ENCODE measurements around the gene KHNYN.

KHNYN gene

GRCh38 chr14:24440606-24441399, 11.0 kb downstream of the KHNYN start:
- Histone ChIP-seq H3K9me2 (ENCODE audit: low read depth, low read length) (no peaks in the 10 kb centered on the region), H3K79me2 (ENCODE audit: insufficient read depth, low read length) (0 out of 2 replicates have a peak, but pooled peaks cover 6% of the 10 kb centered on the region), H3F3A (ENCODE audit: insufficient read depth, low read length) (no peaks in the 10 kb centered on the region; the same call in 1 of the 2 replicates), H3K9ac (ENCODE audit: low read length) (peak overlapping the region; percentile 89), H3K4me2 (ENCODE audit: low read length) (peak overlapping the region; percentile 95), H3K4me3 (ENCODE audit: low read depth, low read length, poor library complexity, severe bottlenecking) (peak overlapping the region; percentile 78), H3K36me3 (ENCODE audit: insufficient read depth, low read length) (peaks cover 61% of the 10 kb centered on the region), H3K9me3 (ENCODE audit: low read length) (no peaks in the 10 kb centered on the region), H3K27me3 (ENCODE audit: insufficient read depth, low read length) (no peaks in the 10 kb centered on the region), H4K20me1 (ENCODE audit: insufficient read depth, low read length) (no peaks in the 10 kb centered on the region), H3K4me1 (ENCODE audit: insufficient read depth, low read length, severe bottlenecking) (peaks cover 43% of the 10 kb centered on the region), H2AFZ (ENCODE audit: low read length) (no peak overlapping the region), H3K27ac (ENCODE audit: low read depth, low read length, poor library complexity, severe bottlenecking) (peak overlapping the region; percentile 72)
- TF ChIP-seq, protein P1, sequence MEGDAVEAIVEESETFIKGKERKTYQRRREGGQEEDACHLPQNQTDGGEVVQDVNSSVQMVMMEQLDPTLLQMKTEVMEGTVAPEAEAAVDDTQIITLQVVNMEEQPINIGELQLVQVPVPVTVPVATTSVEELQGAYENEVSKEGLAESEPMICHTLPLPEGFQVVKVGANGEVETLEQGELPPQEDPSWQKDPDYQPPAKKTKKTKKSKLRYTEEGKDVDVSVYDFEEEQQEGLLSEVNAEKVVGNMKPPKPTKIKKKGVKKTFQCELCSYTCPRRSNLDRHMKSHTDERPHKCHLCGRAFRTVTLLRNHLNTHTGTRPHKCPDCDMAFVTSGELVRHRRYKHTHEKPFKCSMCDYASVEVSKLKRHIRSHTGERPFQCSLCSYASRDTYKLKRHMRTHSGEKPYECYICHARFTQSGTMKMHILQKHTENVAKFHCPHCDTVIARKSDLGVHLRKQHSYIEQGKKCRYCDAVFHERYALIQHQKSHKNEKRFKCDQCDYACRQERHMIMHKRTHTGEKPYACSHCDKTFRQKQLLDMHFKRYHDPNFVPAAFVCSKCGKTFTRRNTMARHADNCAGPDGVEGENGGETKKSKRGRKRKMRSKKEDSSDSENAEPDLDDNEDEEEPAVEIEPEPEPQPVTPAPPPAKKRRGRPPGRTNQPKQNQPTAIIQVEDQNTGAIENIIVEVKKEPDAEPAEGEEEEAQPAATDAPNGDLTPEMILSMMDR (IDR thresholded peaks at IDR 0.05; ENCODE audit: low read length), result no peak
- TF ChIP-seq EZH2 (IDR thresholded peaks at IDR 0.05; ENCODE audit: borderline replicate concordance, low read length), result no peak

DNA sequence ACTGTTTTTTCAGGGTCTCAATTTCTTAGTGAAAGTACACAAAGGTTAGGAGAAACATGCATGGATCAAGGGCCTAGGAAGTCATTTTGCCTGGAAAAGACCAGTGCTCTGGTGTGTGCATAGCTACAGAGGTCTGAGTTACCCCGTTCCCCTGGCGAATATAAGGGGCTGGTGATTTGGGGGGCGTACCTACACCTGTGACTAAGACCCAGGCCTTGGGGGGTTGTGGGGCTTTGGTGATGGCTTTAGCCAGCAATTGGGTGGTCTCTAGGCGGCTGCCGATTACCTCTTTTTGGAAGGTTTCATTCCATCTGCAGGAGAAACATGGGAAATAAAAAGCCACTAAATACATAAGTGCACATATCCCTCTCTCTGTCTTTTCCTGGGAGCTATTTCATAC, 11.7 kb downstream of the KHNYN start:
- Histone ChIP-seq H3K4me3 (ENCODE audit: low read depth, low read length, poor library complexity, severe bottlenecking) (peak overlapping the region; percentile 78), H3K9me2 (ENCODE audit: low read depth, low read length) (no peaks in the 10 kb centered on the region), H3K4me2 (ENCODE audit: low read length) (peak overlapping the region; percentile 95), H3K4me1 (ENCODE audit: insufficient read depth, low read length, severe bottlenecking) (peaks cover 39% of the 10 kb centered on the region), H4K20me1 (ENCODE audit: insufficient read depth, low read length) (no peaks in the 10 kb centered on the region), H3K79me2 (ENCODE audit: insufficient read depth, low read length) (0 out of 2 replicates have a peak, but pooled peaks cover 6% of the 10 kb centered on the region), H3K9ac (ENCODE audit: low read length) (peak overlapping the region; percentile 89), H3K9me3 (ENCODE audit: low read length) (no peaks in the 10 kb centered on the region), H3K36me3 (ENCODE audit: insufficient read depth, low read length) (peaks cover 55% of the 10 kb centered on the region), H3K27me3 (ENCODE audit: insufficient read depth, low read length) (no peaks in the 10 kb centered on the region), H2AFZ (ENCODE audit: low read length) (no peak overlapping the region), H3F3A (ENCODE audit: insufficient read depth, low read length) (no peaks in the 10 kb centered on the region; the same call in 1 of the 2 replicates), H3K27ac (ENCODE audit: low read depth, low read length, poor library complexity, severe bottlenecking) (peak overlapping the region; percentile 72)
- TF ChIP-seq EZH2 (IDR thresholded peaks at IDR 0.05; ENCODE audit: borderline replicate concordance, low read length), result no peak
- TF ChIP-seq, protein P1 (IDR thresholded peaks at IDR 0.05; ENCODE audit: low read length), result no peak

DNA sequence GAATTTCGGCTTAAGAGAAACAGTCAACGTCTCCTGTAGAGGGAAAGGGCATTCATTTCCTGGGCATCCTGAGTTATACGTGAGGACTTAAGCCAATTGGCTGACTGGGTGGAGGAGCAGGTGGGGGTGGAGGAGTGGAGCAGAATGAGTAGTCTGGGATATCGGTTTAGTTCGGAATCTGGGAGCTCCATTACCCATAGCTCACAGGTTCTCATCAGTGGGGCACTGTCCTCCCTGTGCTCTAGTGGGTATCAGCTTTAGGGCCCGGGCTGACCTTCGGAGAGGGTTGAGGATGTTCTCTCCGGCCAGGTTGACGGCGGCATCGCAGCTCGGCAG, 12.1 kb downstream of the KHNYN start:
- Histone ChIP-seq H2AFZ (ENCODE audit: low read length) (no peak overlapping the region), H4K20me1 (ENCODE audit: insufficient read depth, low read length) (no peaks in the 10 kb centered on the region), H3K4me2 (ENCODE audit: low read length) (peak overlapping the region; percentile 95), H3K9me2 (ENCODE audit: low read depth, low read length) (no peaks in the 10 kb centered on the region), H3K27me3 (ENCODE audit: insufficient read depth, low read length) (no peaks in the 10 kb centered on the region), H3K9ac (ENCODE audit: low read length) (peak overlapping the region; percentile 89), H3K4me3 (ENCODE audit: low read depth, low read length, poor library complexity, severe bottlenecking) (peak overlapping the region; percentile 78), H3K9me3 (ENCODE audit: low read length) (no peaks in the 10 kb centered on the region), H3K27ac (ENCODE audit: low read depth, low read length, poor library complexity, severe bottlenecking) (peak overlapping the region; percentile 72), H3F3A (ENCODE audit: insufficient read depth, low read length) (no peaks in the 10 kb centered on the region; the same call in 1 of the 2 replicates), H3K79me2 (ENCODE audit: insufficient read depth, low read length) (0 out of 2 replicates have a peak, but pooled peaks cover 6% of the 10 kb centered on the region), H3K36me3 (ENCODE audit: insufficient read depth, low read length) (peaks cover 53% of the 10 kb centered on the region), H3K4me1 (ENCODE audit: insufficient read depth, low read length, severe bottlenecking) (peaks cover 35% of the 10 kb centered on the region)
- TF ChIP-seq, protein P1 (IDR thresholded peaks at IDR 0.05; ENCODE audit: low read length), result no peak
- TF ChIP-seq EZH2 (IDR thresholded peaks at IDR 0.05; ENCODE audit: borderline replicate concordance, low read length), result no peak

All from OCI-LY1 (cell line).